ENCODE measurements around the gene PAX3. TPM values are rescaled to one million over a fixed set of nuclear protein-coding genes. Genes with fewer than 3 reads are reported as not detected.

The PAX3 gene
- total and polyA plus RNA-seq, 9 donors, result 0.19 to 2.2 (median 0.45) TPM

DNA sequence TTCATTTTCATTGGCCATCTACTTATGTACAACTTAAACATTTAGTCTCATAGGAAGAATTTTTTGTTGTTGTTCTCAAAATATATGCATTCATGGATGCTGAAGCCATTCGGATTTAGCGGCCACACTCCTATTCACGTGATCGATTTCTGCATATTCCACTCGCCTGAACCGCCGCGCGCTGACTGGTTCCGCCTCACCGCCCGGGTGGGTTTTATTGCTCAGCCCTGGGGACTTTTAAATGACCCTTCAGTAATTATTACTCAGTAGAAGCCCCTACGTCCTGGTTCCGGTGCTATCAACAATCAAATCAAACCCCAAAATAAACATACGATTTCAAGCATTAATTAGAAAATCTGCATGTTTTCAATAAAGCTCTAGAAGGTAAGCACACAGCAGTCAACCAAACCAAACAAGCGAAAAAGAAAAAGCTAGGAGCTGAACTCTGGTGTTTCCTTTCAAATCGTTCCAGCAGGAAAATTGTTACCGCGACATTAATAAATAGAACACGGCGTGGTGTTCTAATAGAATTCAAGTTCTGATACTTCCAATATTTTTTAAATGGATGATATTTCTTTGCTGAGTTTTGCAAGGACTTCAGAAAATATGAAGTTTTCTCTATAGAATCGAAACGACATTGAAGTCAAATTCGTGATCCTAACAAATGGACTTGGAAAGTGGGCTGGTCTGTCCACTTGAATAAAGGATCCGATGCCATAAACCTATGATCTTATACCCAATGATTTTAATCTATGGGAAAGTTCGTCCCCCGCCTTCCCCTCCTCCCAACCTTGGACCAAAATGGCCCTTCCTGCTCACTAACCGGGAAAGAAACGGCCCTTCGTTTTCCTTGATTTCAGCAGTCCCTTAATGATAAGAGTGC is 9.3 kb downstream of the PAX3 start:
- no peaks in the 10 kb centered on the region for H3K36me3 ChIP-seq (ENCODE audit: control insufficient read depth, insufficient read depth, low read length)
- H3K4me3 ChIP-seq (ENCODE audit: low read length), result no peak overlapping the region
- DNase-seq, result no peak
- peaks cover 5% of the 10 kb centered on the region for H3K4me1 ChIP-seq (ENCODE audit: control insufficient read depth, insufficient read depth, low read length)
- no peak overlapping the region for H3K27ac ChIP-seq (ENCODE audit: low read length)
- peaks cover 65% of the 10 kb centered on the region for H3K27me3 ChIP-seq (ENCODE audit: control insufficient read depth, insufficient read depth, low read length)
- no peaks in the 10 kb centered on the region for H3K9me3 ChIP-seq (replicated peaks; ENCODE audit: control insufficient read depth, low read depth, low read length)
- WGBS (ENCODE audit: insufficient coverage), result 7% methylated on average over 15 of the region's 30 CpGs

DNA sequence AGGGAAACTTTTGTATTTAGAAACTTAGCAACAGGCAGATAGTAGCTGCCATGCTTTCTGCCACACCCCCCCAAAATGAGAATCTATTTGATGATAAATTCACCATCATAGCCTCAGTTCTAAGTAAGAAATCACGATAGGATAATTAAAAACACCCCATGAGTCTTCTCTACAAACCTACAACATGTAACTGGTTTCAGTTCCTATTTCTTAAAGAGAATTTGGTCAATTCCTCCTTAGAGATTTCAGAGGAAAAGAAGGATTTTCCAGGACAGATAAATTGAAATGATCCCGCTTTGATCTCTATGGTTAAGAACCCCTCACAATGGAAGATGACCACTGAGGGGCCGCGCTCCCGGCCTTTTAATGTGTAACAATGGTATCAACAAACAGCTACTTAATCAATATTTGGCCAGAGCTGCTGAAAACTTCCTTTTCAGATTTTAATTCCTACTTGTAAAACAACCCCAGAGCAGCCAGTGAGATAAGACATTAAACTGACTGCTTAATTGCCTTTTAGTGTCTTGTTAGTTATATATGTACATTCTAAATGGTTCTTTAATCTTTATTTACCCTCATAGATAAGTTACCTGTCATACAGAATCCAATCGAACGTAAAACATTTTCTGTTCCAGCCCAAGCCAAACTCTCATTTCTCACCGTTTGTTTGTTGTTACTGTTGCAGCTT is 10.1 kb downstream of the PAX3 start:
- no CpG with 5 or more reads among the region's 8 CpGs for WGBS (ENCODE audit: insufficient coverage)
- DNase-seq, result no peak
- no peak overlapping the region for H3K4me3 ChIP-seq (ENCODE audit: low read length)

DNA sequence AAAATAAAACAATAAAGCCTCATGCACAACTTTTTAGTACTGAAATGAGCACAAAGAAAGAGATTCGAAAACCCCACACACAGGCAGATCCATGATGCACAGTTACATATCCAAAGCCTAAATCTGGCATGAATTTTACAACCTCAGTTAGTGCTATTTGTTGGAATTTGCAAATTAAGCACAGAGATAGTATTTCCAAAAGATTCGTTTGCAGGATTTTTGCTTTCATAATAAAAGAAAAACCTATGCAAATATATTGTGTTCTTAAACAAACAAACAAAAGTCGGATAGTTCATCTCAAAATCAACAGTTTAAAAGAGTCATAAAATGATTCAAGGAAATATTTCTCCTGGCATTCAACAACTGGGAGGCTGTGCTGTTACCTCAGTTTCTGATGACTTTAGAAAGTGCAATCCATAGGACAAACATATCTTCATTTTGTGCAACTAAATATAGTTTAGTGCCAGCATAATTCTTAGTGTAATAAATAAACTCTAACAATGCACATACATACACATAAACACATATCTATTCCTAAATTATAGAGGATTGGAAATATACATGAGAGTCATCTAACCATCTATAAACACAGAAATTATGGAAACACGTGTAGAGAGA is 10.8 kb downstream of the PAX3 start:
- no CpG with 5 or more reads among the region's 4 CpGs for WGBS (ENCODE audit: insufficient coverage)
- DNase-seq, result no peak

More for the DNA sequence above, 10.1 kb downstream of the PAX3 start:
- no peaks in the 10 kb centered on the region for H3K9me3 ChIP-seq (replicated peaks; ENCODE audit: control insufficient read depth, low read depth, low read length)
- peaks cover 5% of the 10 kb centered on the region for H3K4me1 ChIP-seq (ENCODE audit: control insufficient read depth, insufficient read depth, low read length)
- H3K36me3 ChIP-seq (ENCODE audit: control insufficient read depth, insufficient read depth, low read length), result no peaks in the 10 kb centered on the region
- H3K27ac ChIP-seq (ENCODE audit: low read length), result no peak overlapping the region
- peaks cover 58% of the 10 kb centered on the region for H3K27me3 ChIP-seq (ENCODE audit: control insufficient read depth, insufficient read depth, low read length)

DNA sequence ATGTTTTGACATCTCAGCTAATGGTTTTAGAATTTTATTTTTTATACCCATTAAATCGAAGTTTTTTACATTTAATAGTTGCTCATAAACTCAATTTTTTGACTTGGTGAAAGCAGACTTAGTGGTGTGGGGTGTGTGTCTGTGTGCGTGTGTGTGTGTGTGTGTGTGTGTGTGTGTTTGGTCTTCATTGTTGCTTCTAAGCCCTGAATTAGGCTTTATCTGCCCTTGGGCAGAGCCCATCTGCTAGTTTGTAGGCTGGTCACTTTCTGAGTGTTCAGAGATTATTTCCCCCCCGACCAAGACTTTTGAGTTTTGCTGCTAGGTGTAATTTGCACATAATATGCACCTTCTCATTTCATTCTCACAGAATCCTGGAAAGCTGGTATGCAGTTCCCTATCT is 14.3 kb downstream of the PAX3 start:
- Histone ChIP-seq H3K4me3 (ENCODE audit: low read length) (no peak overlapping the region), H3K9me3 (replicated peaks; ENCODE audit: control insufficient read depth, low read depth, low read length) (no peaks in the 10 kb centered on the region), H3K27ac (ENCODE audit: low read length) (no peak overlapping the region), H3K4me1 (ENCODE audit: control insufficient read depth, insufficient read depth, low read length) (no peaks in the 10 kb centered on the region), H3K27me3 (ENCODE audit: control insufficient read depth, insufficient read depth, low read length) (peaks cover 23% of the 10 kb centered on the region), H3K36me3 (ENCODE audit: control insufficient read depth, insufficient read depth, low read length) (no peaks in the 10 kb centered on the region)
- WGBS (ENCODE audit: insufficient coverage), result no CpG with 5 or more reads among the region's 3 CpGs
- no peak for DNase-seq

More for the DNA sequence above, 10.8 kb downstream of the PAX3 start:
- no peaks in the 10 kb centered on the region for H3K36me3 ChIP-seq (ENCODE audit: control insufficient read depth, insufficient read depth, low read length)
- no peak overlapping the region for H3K4me3 ChIP-seq (ENCODE audit: low read length)
- no peak overlapping the region for H3K27ac ChIP-seq (ENCODE audit: low read length)
- H3K4me1 ChIP-seq (ENCODE audit: control insufficient read depth, insufficient read depth, low read length), result peaks cover 5% of the 10 kb centered on the region
- H3K9me3 ChIP-seq (replicated peaks; ENCODE audit: control insufficient read depth, low read depth, low read length), result no peaks in the 10 kb centered on the region
- peaks cover 54% of the 10 kb centered on the region for H3K27me3 ChIP-seq (ENCODE audit: control insufficient read depth, insufficient read depth, low read length)

DNA sequence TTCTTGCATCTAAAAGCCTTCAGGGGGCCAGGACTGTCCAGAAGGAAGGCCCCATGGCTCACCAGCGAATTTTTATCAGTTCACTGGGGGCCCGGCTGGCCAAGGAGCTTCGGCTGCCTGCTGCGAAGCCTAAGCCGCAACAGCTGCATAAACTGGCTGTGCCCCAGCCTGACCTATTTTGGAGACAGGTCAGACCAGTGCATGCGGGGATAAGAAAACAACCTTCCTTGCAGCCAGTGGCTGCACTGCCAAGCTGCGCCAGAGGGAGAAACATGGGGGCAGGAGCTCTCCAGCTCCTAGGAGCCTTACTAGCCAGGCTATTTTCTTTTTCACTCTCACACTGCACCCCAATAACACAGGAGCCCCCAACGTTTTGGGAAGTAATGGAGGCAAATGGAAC is 15.2 kb downstream of the PAX3 start:
- Histone ChIP-seq H3K27me3 (ENCODE audit: control insufficient read depth, insufficient read depth, low read length) (peaks cover 17% of the 10 kb centered on the region), H3K36me3 (ENCODE audit: control insufficient read depth, insufficient read depth, low read length) (no peaks in the 10 kb centered on the region), H3K4me1 (ENCODE audit: control insufficient read depth, insufficient read depth, low read length) (no peaks in the 10 kb centered on the region), H3K4me3 (ENCODE audit: low read length) (no peak overlapping the region), H3K9me3 (replicated peaks; ENCODE audit: control insufficient read depth, low read depth, low read length) (no peaks in the 10 kb centered on the region), H3K27ac (ENCODE audit: low read length) (no peak overlapping the region)
- DNase-seq, result peak; percentile 78
- WGBS (ENCODE audit: insufficient coverage), result 39% methylated on average over 5 of the region's 8 CpGs

DNA sequence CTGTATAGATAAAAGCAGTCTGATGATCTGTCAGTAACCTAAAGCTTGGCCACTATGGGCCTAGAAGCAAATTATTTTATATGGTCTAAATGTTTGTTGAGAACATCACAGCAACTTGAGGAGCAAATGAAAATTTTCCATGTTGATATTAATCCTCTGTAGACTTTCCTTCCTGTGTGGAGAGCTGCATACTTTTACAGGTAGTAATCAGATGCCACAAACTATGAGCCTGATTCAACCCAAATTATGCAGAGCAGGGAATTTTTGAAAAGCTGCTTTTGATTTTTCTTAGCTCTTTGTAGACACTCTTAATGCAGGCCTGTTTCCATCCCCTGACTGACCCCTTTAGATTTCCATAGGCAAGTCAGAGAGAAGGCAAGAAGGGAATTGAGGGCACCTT is 17.3 kb downstream of the PAX3 start:
- Histone ChIP-seq H3K36me3 (ENCODE audit: control insufficient read depth, insufficient read depth, low read length) (no peaks in the 10 kb centered on the region), H3K9me3 (replicated peaks; ENCODE audit: control insufficient read depth, low read depth, low read length) (no peaks in the 10 kb centered on the region), H3K27ac (ENCODE audit: low read length) (no peak overlapping the region), H3K27me3 (ENCODE audit: control insufficient read depth, insufficient read depth, low read length) (peaks cover 18% of the 10 kb centered on the region), H3K4me3 (ENCODE audit: low read length) (no peak overlapping the region), H3K4me1 (ENCODE audit: control insufficient read depth, insufficient read depth, low read length) (no peaks in the 10 kb centered on the region)
- DNase-seq, result no peak

DNA sequence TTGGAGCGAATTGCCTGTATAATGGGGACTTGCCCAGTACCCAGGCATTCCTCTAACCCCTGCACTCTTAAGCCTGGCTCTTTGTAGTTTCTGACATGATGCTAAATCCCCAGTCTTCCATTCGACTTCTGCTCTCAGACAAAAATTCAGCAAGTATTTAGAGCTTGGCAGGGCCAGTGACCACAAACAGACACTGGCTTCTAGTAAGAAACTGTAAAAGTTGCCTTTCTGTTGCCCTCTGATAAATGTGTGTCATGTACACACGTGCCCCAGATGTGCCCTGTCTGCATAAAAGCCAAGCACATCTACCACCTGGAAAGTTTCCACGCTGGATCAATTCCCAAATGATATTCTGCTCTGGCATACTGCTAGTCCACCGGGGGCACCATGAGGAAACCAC is 18.0 kb downstream of the PAX3 start:
- DNase-seq, result no peak
- Histone ChIP-seq H3K4me3 (ENCODE audit: low read length) (no peak overlapping the region), H3K9me3 (replicated peaks; ENCODE audit: control insufficient read depth, low read depth, low read length) (no peaks in the 10 kb centered on the region), H3K27ac (ENCODE audit: low read length) (no peak overlapping the region), H3K27me3 (ENCODE audit: control insufficient read depth, insufficient read depth, low read length) (peaks cover 21% of the 10 kb centered on the region), H3K36me3 (ENCODE audit: control insufficient read depth, insufficient read depth, low read length) (no peaks in the 10 kb centered on the region), H3K4me1 (ENCODE audit: control insufficient read depth, insufficient read depth, low read length) (no peaks in the 10 kb centered on the region)
- WGBS (ENCODE audit: insufficient coverage), result 59% methylated on average over 3 of the region's 5 CpGs

DNA sequence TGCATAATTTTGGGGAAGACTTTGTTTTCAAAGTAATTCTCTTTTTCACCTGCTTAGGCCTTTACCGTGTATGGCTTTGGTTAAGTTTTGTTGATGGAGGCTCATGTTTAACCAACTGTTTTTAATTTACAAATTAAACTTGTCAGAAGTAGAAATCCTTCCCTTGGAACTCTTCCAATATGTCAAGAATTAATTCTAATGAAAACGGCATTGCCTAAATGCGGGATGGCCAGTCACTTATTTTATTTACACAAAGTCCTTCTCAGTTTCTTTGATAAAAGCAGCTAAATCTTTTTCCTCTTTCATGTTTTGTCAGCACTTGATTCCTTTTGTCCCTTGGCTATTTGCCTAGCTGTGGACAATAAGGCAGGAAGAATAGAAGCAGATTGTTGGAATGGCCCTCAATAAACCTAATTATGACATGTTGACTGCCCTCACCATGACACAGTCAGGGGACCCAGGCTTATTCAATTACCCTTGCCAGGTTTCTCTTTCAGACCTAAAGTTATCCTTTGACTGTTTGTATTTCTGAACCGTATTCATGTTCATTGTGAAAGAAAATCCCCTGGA is 26.3 kb downstream of the PAX3 start:
- 48% methylated on average over 2 of the region's 4 CpGs for WGBS (ENCODE audit: insufficient coverage)
- H3K4me3 ChIP-seq (ENCODE audit: low read length), result no peak overlapping the region
- no peak for DNase-seq
- H3K27me3 ChIP-seq (ENCODE audit: control insufficient read depth, insufficient read depth, low read length), result peaks cover 14% of the 10 kb centered on the region
- H3K27ac ChIP-seq (ENCODE audit: low read length), result no peak overlapping the region
- H3K4me1 ChIP-seq (ENCODE audit: control insufficient read depth, insufficient read depth, low read length), result no peaks in the 10 kb centered on the region
- no peaks in the 10 kb centered on the region for H3K9me3 ChIP-seq (replicated peaks; ENCODE audit: control insufficient read depth, low read depth, low read length)
- H3K36me3 ChIP-seq (ENCODE audit: control insufficient read depth, insufficient read depth, low read length), result no peaks in the 10 kb centered on the region

DNA sequence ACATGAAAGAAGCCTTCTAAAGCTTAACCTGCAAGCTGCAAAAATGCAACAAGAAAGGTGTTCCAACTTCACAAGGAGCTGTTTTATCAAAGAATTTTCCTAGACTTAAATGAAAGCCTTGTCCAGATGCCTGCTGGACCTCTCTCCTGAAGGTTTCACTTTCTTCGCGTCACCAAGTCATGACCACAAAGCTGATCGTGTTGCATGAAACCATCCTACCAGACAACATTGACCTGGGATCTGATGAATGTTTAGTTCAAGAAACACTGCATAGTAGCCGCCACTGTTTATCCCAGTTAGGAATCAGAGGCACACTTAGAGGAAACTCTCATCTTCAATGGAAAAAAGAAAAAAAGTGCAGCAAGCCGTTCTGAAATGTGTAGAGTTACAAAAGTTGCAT is 26.9 kb downstream of the PAX3 start:
- no peaks in the 10 kb centered on the region for H3K36me3 ChIP-seq (ENCODE audit: control insufficient read depth, insufficient read depth, low read length)
- peaks cover 11% of the 10 kb centered on the region for H3K27me3 ChIP-seq (ENCODE audit: control insufficient read depth, insufficient read depth, low read length)
- no peaks in the 10 kb centered on the region for H3K9me3 ChIP-seq (replicated peaks; ENCODE audit: control insufficient read depth, low read depth, low read length)
- H3K4me1 ChIP-seq (ENCODE audit: control insufficient read depth, insufficient read depth, low read length), result no peaks in the 10 kb centered on the region
- H3K27ac ChIP-seq (ENCODE audit: low read length), result no peak overlapping the region
- WGBS (ENCODE audit: insufficient coverage), result 75% methylated on average over 3 of the region's 5 CpGs
- H3K4me3 ChIP-seq (ENCODE audit: low read length), result no peak overlapping the region
- no peak for DNase-seq

DNA sequence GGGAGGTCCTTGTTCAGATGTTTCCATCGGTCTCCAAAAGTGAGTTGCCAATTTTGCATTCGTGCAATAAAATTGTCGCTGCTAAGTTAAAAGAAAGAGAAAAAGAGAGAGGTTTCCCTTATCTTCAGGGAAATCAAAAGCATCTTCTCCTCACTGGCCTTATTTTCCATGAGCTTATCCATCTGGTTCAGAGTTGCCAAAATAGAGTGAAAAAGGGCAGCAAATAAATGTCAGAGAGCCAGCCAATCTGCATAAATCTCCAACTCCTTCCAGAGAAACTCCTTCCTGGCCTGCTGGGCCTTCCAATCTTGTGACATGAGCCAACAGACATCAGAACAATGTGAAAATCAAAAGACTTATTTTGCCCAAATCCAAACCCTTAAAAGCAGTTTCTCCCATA is 28.4 kb downstream of the PAX3 start:
- peaks cover 3% of the 10 kb centered on the region for H3K27me3 ChIP-seq (ENCODE audit: control insufficient read depth, insufficient read depth, low read length)
- no CpG with 5 or more reads among the region's 3 CpGs for WGBS (ENCODE audit: insufficient coverage)
- no peak overlapping the region for H3K4me3 ChIP-seq (ENCODE audit: low read length)

More for the DNA sequence above, 28.4 kb downstream of the PAX3 start:
- no peaks in the 10 kb centered on the region for H3K9me3 ChIP-seq (replicated peaks; ENCODE audit: control insufficient read depth, low read depth, low read length)
- DNase-seq, result peak; percentile 32
- H3K36me3 ChIP-seq (ENCODE audit: control insufficient read depth, insufficient read depth, low read length), result no peaks in the 10 kb centered on the region
- H3K4me1 ChIP-seq (ENCODE audit: control insufficient read depth, insufficient read depth, low read length), result no peaks in the 10 kb centered on the region
- H3K27ac ChIP-seq (ENCODE audit: low read length), result no peak overlapping the region

All from muscle of leg (tissue), 11 donors.